GM23338 (cell line): ENCODE results near the gene ACAD11. TPM values are rescaled to one million over a fixed set of nuclear protein-coding genes. Genes with fewer than 3 reads are reported as not detected.

ENCODE experiments used
- ATAC-seq: fragments of 200-7000 bp; cut with Tn5 transposase; 3 replicates; pipeline ENCODE4 v1.9.1; 2020
- DNase-seq: peaks from one replicate; pipeline ENCODE4 v3.0.0-alpha.2; 2015; ENCODE audit warnings: low spot score
- H2AFZ ChIP-seq: fragments of 200-600 bp; sonication (generic); 2 replicates; pipeline ENCODE4 v1.8.0; 2016; ENCODE audit warnings: antibody characterized with exemption, mild to moderate bottlenecking, moderate library complexity
- H3F3A ChIP-seq: fragments of 200-600 bp; sonication (generic); replicated peaks from 2 replicates; pipeline ENCODE4 v1.8.0; 2017; ENCODE audit warnings: antibody characterized with exemption, mixed run types, low read depth
- H3K27ac ChIP-seq: fragments of 200-600 bp; sonication (generic); 2 replicates; pipeline ENCODE4 v1.6.1; 2016; ENCODE audit warnings: low read depth
- H3K27me3 ChIP-seq: fragments of 200-600 bp; sonication (generic); 2 replicates; pipeline ENCODE4 v1.8.0; 2016; ENCODE audit warnings: mild to moderate bottlenecking, mixed run types, moderate library complexity; ENCODE audit not compliant: insufficient read depth
- H3K36me3 ChIP-seq: fragments of 200-600 bp; sonication (generic); 2 replicates; pipeline ENCODE4 v1.8.0; 2016; ENCODE audit warnings: mild to moderate bottlenecking; ENCODE audit not compliant: insufficient read depth
- H3K4me1 ChIP-seq: fragments of 200-600 bp; sonication (generic); 2 replicates; pipeline ENCODE4 v1.8.0; 2016; ENCODE audit warnings: mild to moderate bottlenecking, moderate library complexity; ENCODE audit not compliant: insufficient read depth
- H3K4me2 ChIP-seq: fragments of 200-600 bp; sonication (generic); 2 replicates; pipeline ENCODE4 v1.7.1; 2017; ENCODE audit warnings: mixed run types
- H3K4me3 ChIP-seq: fragments of 200-600 bp; sonication (generic); 2 replicates; pipeline ENCODE4 v1.6.1; 2016; ENCODE audit warnings: mixed run types
- H3K79me2 ChIP-seq: fragments of 200-600 bp; sonication (generic); replicated peaks from 2 replicates; pipeline ENCODE4 v1.8.0; 2017; ENCODE audit warnings: mild to moderate bottlenecking; ENCODE audit not compliant: insufficient read depth
- H3K9me2 ChIP-seq: fragments of 200-600 bp; sonication (generic); 2 replicates; pipeline ENCODE4 v1.8.0; 2017; ENCODE audit not compliant: insufficient read depth
- H4K20me1 ChIP-seq: fragments of 200-600 bp; sonication (generic); replicated peaks from 2 replicates; pipeline ENCODE4 v1.8.0; 2017; ENCODE audit warnings: mild to moderate bottlenecking; ENCODE audit not compliant: insufficient read depth
- H3K27ac Mint-ChIP-seq: 2 replicates; pipeline ENCODE4 v1.8.0; 2020; ENCODE audit warnings: inconsistent platforms, mild to moderate bottlenecking, moderate library complexity, mixed read lengths
- H3K27me3 Mint-ChIP-seq: 3 replicates; pipeline ENCODE4 v1.8.0; 2022; ENCODE audit warnings: low read depth, mild to moderate bottlenecking, moderate library complexity, mixed read lengths, inconsistent platforms; ENCODE audit not compliant: insufficient read depth, poor library complexity
- H3K36me3 Mint-ChIP-seq: 3 replicates; pipeline ENCODE4 v1.8.0; 2021; ENCODE audit warnings: low read depth, mild to moderate bottlenecking, inconsistent platforms, moderate library complexity, mixed read lengths
- H3K4me1 Mint-ChIP-seq: 3 replicates; pipeline ENCODE4 v1.8.0; 2020; ENCODE audit warnings: mild to moderate bottlenecking, inconsistent platforms, mixed read lengths
- H3K4me3 Mint-ChIP-seq: 3 replicates; pipeline ENCODE4 v1.8.0; 2021; ENCODE audit warnings: moderate library complexity, mild to moderate bottlenecking, inconsistent platforms, mixed read lengths
- H3K9me3 Mint-ChIP-seq: 3 replicates; pipeline ENCODE4 v1.8.0; 2020; ENCODE audit warnings: moderate library complexity, mild to moderate bottlenecking, inconsistent platforms, mixed read lengths
- CREB1 ChIP-seq: fragments of 250-450 bp; sonication (Bioruptor Pico); IDR thresholded peaks from 2 replicates; pipeline ENCODE4 v1.5.0; 2020; ENCODE audit warnings: low read depth, mild to moderate bottlenecking, moderate library complexity
- CTCF ChIP-seq, 2 experiments: fragments of 200-600 bp in 1 of 2; sonication (generic) in 1 of 2; conservative IDR thresholded peaks; 2 replicates each; pipeline versions ENCODE4 v1.5.1 to v1.6.1; 2016 to 2017; ENCODE audit warnings: antibody characterized with exemption in 2 of 2, low read depth in 2 of 2, mild to moderate bottlenecking in 2 of 2, moderate library complexity in 1 of 2
- EZH2 ChIP-seq: fragments of 200-600 bp; sonication (generic); IDR thresholded peaks from one replicate; pipeline ENCODE4 v1.8.0; 2017; ENCODE audit warnings: antibody characterized with exemption, mild to moderate bottlenecking, low read depth; ENCODE audit not compliant: unreplicated experiment
- EZH2phosphoT487 ChIP-seq: fragments of 200-600 bp; sonication (generic); IDR thresholded peaks from one replicate; pipeline ENCODE4 v1.8.1; 2018; ENCODE audit warnings: antibody characterized with exemption; ENCODE audit not compliant: unreplicated experiment
- POLR2AphosphoS5 ChIP-seq: IDR thresholded peaks from 2 replicates; pipeline ENCODE4 v1.6.1; 2016; ENCODE audit warnings: antibody characterized with exemption, low read depth
- STAT1 ChIP-seq: IDR thresholded peaks from one replicate; pipeline ENCODE4 v1.6.1; 2016; ENCODE audit warnings: antibody characterized with exemption; ENCODE audit not compliant: unreplicated experiment
- ZNF114 ChIP-seq: fragments of 250-450 bp; sonication (Bioruptor Pico); IDR thresholded peaks from 2 replicates; pipeline ENCODE4 v1.5.0; 2020; ENCODE audit warnings: mild to moderate bottlenecking, moderate library complexity
- ZNF331 ChIP-seq: fragments of 250-450 bp; sonication (Bioruptor Pico); IDR thresholded peaks from 2 replicates; pipeline ENCODE4 v1.5.0; 2020; ENCODE audit warnings: low read depth, mild to moderate bottlenecking, moderate library complexity
- ZNF462 ChIP-seq: fragments of 250-450 bp; sonication (Bioruptor Pico); IDR thresholded peaks from 2 replicates; pipeline ENCODE4 v1.5.0; 2020; ENCODE audit warnings: mild to moderate bottlenecking, moderate library complexity
- polyA plus RNA-seq: library from polyadenylated mRNA; unstranded; fragments of >200 nt; fragmentation: Nextera tagmentation; extraction: Ambion mirVana; gene quantifications from 2 replicates; pipeline ENCODE4 v1.2.1, GENCODE V29; 2016
- total RNA-seq: library from RNA; depleted of rRNA; stranded (reverse); fragments of >200 nt; shearing (Covaris generic); gene quantifications from 2 replicates; pipeline ENCODE4 v1.2.3, GENCODE V29; 2014

Gene ACAD11
- total and polyA plus RNA-seq, 2 experiments from 2014 or later, result 11.4 to 17.1 TPM

- Histone ChIP-seq H3K4me3 (no peak overlapping the region), H2AFZ (no peak overlapping the region), H3K4me2 (no peak overlapping the region), H3K79me2 (no peaks in the 10 kb centered on the region), H3K27me3 (no peaks in the 10 kb centered on the region), H3K27ac (no peak overlapping the region), H4K20me1 (no peaks in the 10 kb centered on the region), H3F3A (no peaks in the 10 kb centered on the region), H3K36me3 (no peaks in the 10 kb centered on the region), H3K9me2 (no peaks in the 10 kb centered on the region), H3K4me1 (peaks cover 17% of the 10 kb centered on the region; the same call in 1 of the 2 replicates)
- H3K27ac Mint-ChIP-seq, result no peak overlapping the region
- no peak overlapping the region for H3K4me3 Mint-ChIP-seq
- DNase-seq, result no peak
- TF ChIP-seq CREB1 (CRISPR knock-in tag) (no peak), CTCF (conservative IDR thresholded peaks at IDR 0.05; ENCODE audit: low read depth in 2 of 2) (no peak)
- peaks cover 17% of the 10 kb centered on the region for H3K4me1 Mint-ChIP-seq
- H3K36me3 Mint-ChIP-seq, result no peaks in the 10 kb centered on the region
- H3K27me3 Mint-ChIP-seq, result no peaks in the 10 kb centered on the region
- no peaks in the 10 kb centered on the region for H3K9me3 Mint-ChIP-seq
- ATAC-seq, result no peak
Measured at GRCh38 chr3:132550579-132551305, 108.9 kb downstream of the ACAD11 start.

GRCh38 chr3:132549890-132550578 is 109.6 kb downstream of the ACAD11 start:
- no peak overlapping the region for H3K27ac Mint-ChIP-seq
- H3K27me3 ChIP-seq, result no peaks in the 10 kb centered on the region
- H3K4me1 Mint-ChIP-seq, result peaks cover 12% of the 10 kb centered on the region
- H2AFZ ChIP-seq, result no peak overlapping the region
- no peaks in the 10 kb centered on the region for H3K36me3 ChIP-seq
- DNase-seq, result no peak
- H3K79me2 ChIP-seq, result no peaks in the 10 kb centered on the region
- no peak for ATAC-seq
- no peak overlapping the region for H3K4me2 ChIP-seq
- no peaks in the 10 kb centered on the region for H3K27me3 Mint-ChIP-seq
- H3K36me3 Mint-ChIP-seq, result no peaks in the 10 kb centered on the region
- no peaks in the 10 kb centered on the region for H4K20me1 ChIP-seq
- H3K9me2 ChIP-seq, result no peaks in the 10 kb centered on the region
- H3K27ac ChIP-seq, result no peak overlapping the region
- no peak overlapping the region for H3K4me3 ChIP-seq
- no peak overlapping the region for H3K4me3 Mint-ChIP-seq
- H3F3A ChIP-seq, result no peaks in the 10 kb centered on the region
- H3K9me3 Mint-ChIP-seq, result no peaks in the 10 kb centered on the region
- peaks cover 12% of the 10 kb centered on the region; the same call in 1 of the 2 replicates for H3K4me1 ChIP-seq
- TF ChIP-seq EZH2, result no peak
- TF ChIP-seq POLR2AphosphoS5, result no peak
- no peak for TF ChIP-seq ZNF462
- no peak for TF ChIP-seq ZNF114 (CRISPR knock-in tag)
- no peak for TF ChIP-seq ZNF331 (CRISPR knock-in tag)
- no peak for TF ChIP-seq STAT1
- no peak for TF ChIP-seq EZH2phosphoT487
- no peak for TF ChIP-seq CREB1 (CRISPR knock-in tag)
